ENCODE measurements around the gene TNRC6C. TPM values are rescaled to one million over a fixed set of nuclear protein-coding genes. Genes with fewer than 3 reads are reported as not detected.
"Not testable (repeated sequence)": the region's sequence is repeated elsewhere in the genome, so short reads cannot be mapped to it uniquely, and the experiment has no call there.

The TNRC6C gene
- total RNA-seq, 2 donors from 2014 or later: 64.4 to 64.5 TPM

GRCh38 chr17:78082355-78082872 lies 123.9 kb downstream of the TNRC6C start:
- not testable (repeated sequence) for H3K27me3 Mint-ChIP-seq; H3K9me3 ChIP-seq (ENCODE audit: control insufficient read depth, low read length, poor library complexity, severe bottlenecking); H3K36me3 Mint-ChIP-seq (ENCODE audit: low read depth); H3K4me3 Mint-ChIP-seq; ATAC-seq; DNase-seq; H3K4me1 Mint-ChIP-seq
- peak overlapping the region; percentile 67 for H3K27ac Mint-ChIP-seq

- H3K36me3 Mint-ChIP-seq (ENCODE audit: low read depth): no peaks in the 10 kb centered on the region
- H3K4me1 Mint-ChIP-seq: peaks cover 2% of the 10 kb centered on the region
- H3K4me3 Mint-ChIP-seq: no peak overlapping the region
- DNase-seq (no peak), ATAC-seq (no peak)
- H3K9me3 ChIP-seq (ENCODE audit: control insufficient read depth, low read length, poor library complexity, severe bottlenecking): no peaks in the 10 kb centered on the region
- H3K27ac Mint-ChIP-seq: no peak overlapping the region
- no peaks in the 10 kb centered on the region for H3K27me3 Mint-ChIP-seq
Measured at GRCh38 chr17:78082988-78083387, 124.5 kb downstream of the TNRC6C start.

GRCh38 chr17:78086740-78087139 lies 128.2 kb downstream of the TNRC6C start:
- no peak overlapping the region for H3K4me3 Mint-ChIP-seq
- DNase-seq: no peak
- no peaks in the 10 kb centered on the region for H3K9me3 ChIP-seq (ENCODE audit: control insufficient read depth, low read length, poor library complexity, severe bottlenecking)
- H3K36me3 Mint-ChIP-seq (ENCODE audit: low read depth): no peaks in the 10 kb centered on the region
- ATAC-seq: no peak
- H3K27ac Mint-ChIP-seq: no peak overlapping the region
- no peaks in the 10 kb centered on the region for H3K27me3 Mint-ChIP-seq
- peaks cover 2% of the 10 kb centered on the region for H3K4me1 Mint-ChIP-seq

GRCh38 chr17:78088529-78088928 lies 130.0 kb downstream of the TNRC6C start:
- no peak for DNase-seq
- H3K9me3 ChIP-seq (ENCODE audit: control insufficient read depth, low read length, poor library complexity, severe bottlenecking): no peaks in the 10 kb centered on the region
- H3K4me1 Mint-ChIP-seq: peaks cover 2% of the 10 kb centered on the region
- no peaks in the 10 kb centered on the region for H3K36me3 Mint-ChIP-seq (ENCODE audit: low read depth)
- H3K4me3 Mint-ChIP-seq: no peak overlapping the region
- no peak for ATAC-seq
- H3K27ac Mint-ChIP-seq: peak overlapping the region; percentile 63
- H3K27me3 Mint-ChIP-seq: no peaks in the 10 kb centered on the region

GRCh38 chr17:78089576-78090281 lies 131.2 kb downstream of the TNRC6C start:
- H3K9me3 ChIP-seq (ENCODE audit: control insufficient read depth, low read length, poor library complexity, severe bottlenecking): no peaks in the 10 kb centered on the region
- Mint-ChIP-seq H3K36me3 (ENCODE audit: low read depth) (no peaks in the 10 kb centered on the region), H3K27ac (peak overlapping the region; percentile 63), H3K4me3 (no peak overlapping the region), H3K27me3 (no peaks in the 10 kb centered on the region), H3K4me1 (peaks cover 2% of the 10 kb centered on the region)
- DNase-seq (no peak), ATAC-seq (no peak)

GRCh38 chr17:78092794-78093324 lies 134.4 kb downstream of the TNRC6C start:
- no peak for ATAC-seq
- Mint-ChIP-seq H3K27ac (no peak overlapping the region), H3K27me3 (no peaks in the 10 kb centered on the region), H3K4me1 (no peaks in the 10 kb centered on the region), H3K4me3 (no peak overlapping the region), H3K36me3 (ENCODE audit: low read depth) (no peaks in the 10 kb centered on the region)
- no peaks in the 10 kb centered on the region for H3K9me3 ChIP-seq (ENCODE audit: control insufficient read depth, low read length, poor library complexity, severe bottlenecking)
- no peak for DNase-seq

- DNase-seq (no peak), ATAC-seq (no peak)
- H3K27me3 Mint-ChIP-seq: no peaks in the 10 kb centered on the region
- H3K4me1 Mint-ChIP-seq: peaks cover 3% of the 10 kb centered on the region
- H3K9me3 ChIP-seq (ENCODE audit: control insufficient read depth, low read length, poor library complexity, severe bottlenecking): no peaks in the 10 kb centered on the region
- no peak overlapping the region for H3K4me3 Mint-ChIP-seq
- peak overlapping the region; percentile 53 for H3K27ac Mint-ChIP-seq
- H3K36me3 Mint-ChIP-seq (ENCODE audit: low read depth): no peaks in the 10 kb centered on the region
Measured at GRCh38 chr17:78095035-78095434, 136.5 kb downstream of the TNRC6C start.

GRCh38 chr17:78096093-78096492 lies 137.6 kb downstream of the TNRC6C start:
- Mint-ChIP-seq H3K4me1 (peaks cover 4% of the 10 kb centered on the region), H3K27ac (no peak overlapping the region)

GRCh38 chr17:78101112-78101511 lies 142.6 kb downstream of the TNRC6C start:
- peaks cover 6% of the 10 kb centered on the region for H3K4me1 Mint-ChIP-seq
- no peaks in the 10 kb centered on the region for H3K27me3 Mint-ChIP-seq
- no peak for ATAC-seq
- H3K4me3 Mint-ChIP-seq: no peak overlapping the region
- no peaks in the 10 kb centered on the region for H3K36me3 Mint-ChIP-seq (ENCODE audit: low read depth)
- H3K27ac Mint-ChIP-seq: peak overlapping the region; percentile 70
- H3K9me3 ChIP-seq (ENCODE audit: control insufficient read depth, low read length, poor library complexity, severe bottlenecking): no peaks in the 10 kb centered on the region
- DNase-seq: no peak

More at GRCh38 chr17:78096093-78096492, 137.6 kb downstream of the TNRC6C start:
- ATAC-seq (no peak), DNase-seq (no peak)
- no peaks in the 10 kb centered on the region for H3K9me3 ChIP-seq (ENCODE audit: control insufficient read depth, low read length, poor library complexity, severe bottlenecking)
- Mint-ChIP-seq H3K4me3 (no peak overlapping the region), H3K36me3 (ENCODE audit: low read depth) (no peaks in the 10 kb centered on the region), H3K27me3 (no peaks in the 10 kb centered on the region)

GRCh38 chr17:78101542-78101941 lies 143.0 kb downstream of the TNRC6C start:
- DNase-seq (no peak), ATAC-seq (no peak)
- no peaks in the 10 kb centered on the region for H3K9me3 ChIP-seq (ENCODE audit: control insufficient read depth, low read length, poor library complexity, severe bottlenecking)
- no peaks in the 10 kb centered on the region for H3K27me3 Mint-ChIP-seq
- no peak overlapping the region for H3K27ac Mint-ChIP-seq
- no peak overlapping the region for H3K4me3 Mint-ChIP-seq
- H3K4me1 Mint-ChIP-seq: peaks cover 6% of the 10 kb centered on the region
- H3K36me3 Mint-ChIP-seq (ENCODE audit: low read depth): no peaks in the 10 kb centered on the region

GRCh38 chr17:78103311-78103710 lies 144.8 kb downstream of the TNRC6C start:
- Mint-ChIP-seq H3K4me1 (peaks cover 5% of the 10 kb centered on the region), H3K4me3 (no peak overlapping the region), H3K36me3 (ENCODE audit: low read depth) (no peaks in the 10 kb centered on the region), H3K27ac (no peak overlapping the region), H3K27me3 (no peaks in the 10 kb centered on the region)
- no peaks in the 10 kb centered on the region for H3K9me3 ChIP-seq (ENCODE audit: control insufficient read depth, low read length, poor library complexity, severe bottlenecking)
- ATAC-seq: no peak
- DNase-seq: no peak

- no peaks in the 10 kb centered on the region for H3K27me3 Mint-ChIP-seq
- H3K36me3 Mint-ChIP-seq (ENCODE audit: low read depth): no peaks in the 10 kb centered on the region
- no peaks in the 10 kb centered on the region for H3K9me3 ChIP-seq (ENCODE audit: control insufficient read depth, low read length, poor library complexity, severe bottlenecking)
- H3K4me3 Mint-ChIP-seq: no peak overlapping the region
- ATAC-seq (no peak), DNase-seq (no peak)
- H3K4me1 Mint-ChIP-seq: peaks cover 8% of the 10 kb centered on the region
- no peak overlapping the region for H3K27ac Mint-ChIP-seq
Measured at GRCh38 chr17:78104540-78104941, 146.0 kb downstream of the TNRC6C start.

- Mint-ChIP-seq H3K27me3 (no peaks in the 10 kb centered on the region), H3K27ac (no peak overlapping the region), H3K36me3 (ENCODE audit: low read depth) (no peaks in the 10 kb centered on the region), H3K4me1 (peaks cover 6% of the 10 kb centered on the region), H3K4me3 (no peak overlapping the region)
- ATAC-seq (no peak), DNase-seq (no peak)
- H3K9me3 ChIP-seq (ENCODE audit: control insufficient read depth, low read length, poor library complexity, severe bottlenecking): no peaks in the 10 kb centered on the region
Measured at GRCh38 chr17:78105101-78105500, 146.6 kb downstream of the TNRC6C start.

GRCh38 chr17:78105551-78105950 lies 147.0 kb downstream of the TNRC6C start:
- DNase-seq: no peak
- Mint-ChIP-seq H3K27me3 (no peaks in the 10 kb centered on the region), H3K27ac (no peak overlapping the region), H3K4me1 (peaks cover 8% of the 10 kb centered on the region), H3K4me3 (no peak overlapping the region), H3K36me3 (ENCODE audit: low read depth) (no peaks in the 10 kb centered on the region)
- no peak for ATAC-seq
- H3K9me3 ChIP-seq (ENCODE audit: control insufficient read depth, low read length, poor library complexity, severe bottlenecking): no peaks in the 10 kb centered on the region

Measured in T-helper 17 cell (primary cell).